GM23338 (cell line): Measurements from ENCODE around the gene CHST12.

Source experiments
- CREB1 ChIP-seq: fragments of 250-450 bp; sonication (Bioruptor Pico); IDR thresholded peaks from 2 replicates; pipeline ENCODE4 v1.5.0; 2020; ENCODE audit warnings: low read depth, mild to moderate bottlenecking, moderate library complexity
- CTCF ChIP-seq, 2 experiments: fragments of 200-600 bp in 1 of 2; sonication (generic) in 1 of 2; conservative IDR thresholded peaks; 2 replicates each; pipeline versions ENCODE4 v1.5.1 to v1.6.1; 2016 to 2017; ENCODE audit warnings: antibody characterized with exemption in 2 of 2, low read depth in 2 of 2, mild to moderate bottlenecking in 2 of 2, moderate library complexity in 1 of 2
- EZH2 ChIP-seq: fragments of 200-600 bp; sonication (generic); IDR thresholded peaks from one replicate; pipeline ENCODE4 v1.8.0; 2017; ENCODE audit warnings: antibody characterized with exemption, mild to moderate bottlenecking, low read depth; ENCODE audit not compliant: unreplicated experiment
- EZH2phosphoT487 ChIP-seq: fragments of 200-600 bp; sonication (generic); IDR thresholded peaks from one replicate; pipeline ENCODE4 v1.8.1; 2018; ENCODE audit warnings: antibody characterized with exemption; ENCODE audit not compliant: unreplicated experiment
- JUNB ChIP-seq: IDR thresholded peaks from one replicate; pipeline ENCODE4 v1.6.1; 2016; ENCODE audit warnings: antibody characterized with exemption; ENCODE audit not compliant: unreplicated experiment
- REST ChIP-seq: IDR thresholded peaks from one replicate; pipeline ENCODE4 v1.6.1; 2018; ENCODE audit warnings: antibody characterized with exemption; ENCODE audit not compliant: unreplicated experiment

- no peak for TF ChIP-seq CTCF (conservative IDR thresholded peaks at IDR 0.05; ENCODE audit: low read depth in 2 of 2)
- TF ChIP-seq REST: no peak
- TF ChIP-seq EZH2: no peak
- TF ChIP-seq EZH2phosphoT487: no peak
- TF ChIP-seq JUNB: no peak
- no peak for TF ChIP-seq CREB1 (CRISPR knock-in tag)
These were observed 4.9 kb upstream of the CHST12 start for GRCh38 chr7:2398506-2398905.
